NCI-H2107 treated with DMSO at 0.1 percent for 48 hours (cell line): Measurements from ENCODE around the gene RAB17.
"Not testable (repeated sequence)": the region's sequence is repeated elsewhere in the genome, so short reads cannot be mapped to it uniquely, and the experiment has no call there.

Source experiments
- DNase-seq: peaks from one replicate; lab custom pipeline; 2025; ENCODE audit not compliant: unreplicated experiment; lab: John Stamatoyannopoulos, UW

RAB17 gene

GRCh38 chr2:237625216-237625705 is 34.7 kb upstream of the RAB17 start:
- DNase-seq, result no peak

DNA sequence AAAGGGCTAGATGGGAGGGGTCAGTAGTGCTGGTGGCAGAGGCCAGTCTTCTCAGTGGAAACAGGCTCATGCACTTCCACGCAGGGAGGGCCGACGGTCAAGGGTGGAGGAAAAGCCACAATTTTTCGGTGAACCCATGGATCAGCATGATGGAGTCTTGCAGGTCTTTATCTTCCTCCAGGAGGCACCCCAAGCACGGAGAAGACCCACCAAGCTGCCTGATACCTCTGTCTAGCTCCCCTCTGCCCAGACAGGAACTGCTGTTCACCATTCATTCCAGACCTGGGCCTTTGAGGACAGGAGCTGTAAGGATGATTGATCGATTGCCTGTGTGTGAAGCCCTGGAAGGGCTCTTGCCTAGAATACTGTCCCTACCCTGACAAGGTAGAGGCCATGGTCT is 34.0 kb upstream of the RAB17 start:
- no peak for DNase-seq

DNA sequence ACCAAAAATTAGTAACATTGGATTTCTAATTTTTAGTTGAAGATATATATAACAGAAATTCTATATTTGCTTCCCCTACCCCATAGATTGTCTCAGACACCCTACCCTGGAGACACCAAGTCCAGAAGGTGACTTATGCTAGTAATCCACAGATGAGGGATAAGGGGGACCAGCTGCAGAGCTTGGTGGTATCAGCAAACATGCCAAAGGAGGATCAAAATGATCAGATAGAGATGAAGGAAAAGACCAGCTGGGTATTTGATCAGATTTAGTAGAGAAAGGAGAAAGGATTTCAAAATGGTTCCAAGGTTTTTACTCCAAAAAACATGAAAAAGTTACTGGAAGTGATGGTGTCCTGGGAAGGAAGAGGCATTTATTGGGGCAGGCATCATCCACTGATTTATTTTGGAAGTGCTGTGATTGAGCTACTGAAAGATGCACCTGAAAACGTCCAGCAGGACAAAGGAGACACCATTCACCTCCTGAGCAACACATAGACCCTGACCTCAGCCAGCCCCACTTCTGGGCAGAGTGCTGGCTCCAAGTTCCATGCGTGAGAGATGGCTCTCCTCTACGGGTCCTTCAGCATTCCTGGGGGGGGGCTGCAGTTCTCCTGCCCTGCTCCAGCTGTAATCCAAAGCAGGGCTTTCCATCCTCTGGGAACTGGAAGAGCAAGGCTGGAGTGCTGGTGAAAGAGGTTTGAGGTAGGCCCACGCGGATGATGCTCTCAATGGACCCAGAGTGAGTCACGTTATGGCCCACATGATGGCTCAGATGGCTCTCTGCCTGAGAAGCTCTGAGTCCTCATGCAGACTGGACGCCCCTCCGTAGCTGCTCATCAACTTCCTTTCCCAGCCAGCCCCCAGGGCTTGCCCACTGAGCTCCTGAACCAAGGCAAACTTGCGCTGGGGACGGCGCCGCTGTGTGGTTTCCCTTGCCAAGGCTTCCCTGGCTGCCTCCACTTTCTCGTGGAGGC is 33.2 kb upstream of the RAB17 start:
- no peak for DNase-seq

- no peak for DNase-seq
Observed at GRCh38 chr2:237618449-237618848, 27.9 kb upstream of the RAB17 start.

DNA sequence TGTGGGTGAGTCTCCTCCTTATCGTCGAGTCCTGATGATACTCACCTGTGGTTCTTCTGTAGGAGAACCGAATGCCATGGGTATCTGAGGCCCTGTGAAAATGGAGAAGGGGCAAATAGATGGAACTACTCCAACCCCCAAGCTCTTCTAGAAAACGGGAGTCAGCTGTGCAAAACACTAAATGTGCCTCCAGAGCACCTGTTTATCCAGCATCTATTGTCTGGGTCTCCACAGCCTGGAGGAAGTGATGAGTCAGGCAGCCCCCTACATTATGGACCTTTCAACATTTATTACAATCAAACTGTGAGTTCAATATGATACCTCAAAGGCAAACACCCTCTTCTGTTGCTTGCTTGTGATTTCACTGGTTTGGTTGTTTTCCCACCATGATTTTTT is 27.1 kb upstream of the RAB17 start:
- no peak for DNase-seq

DNA sequence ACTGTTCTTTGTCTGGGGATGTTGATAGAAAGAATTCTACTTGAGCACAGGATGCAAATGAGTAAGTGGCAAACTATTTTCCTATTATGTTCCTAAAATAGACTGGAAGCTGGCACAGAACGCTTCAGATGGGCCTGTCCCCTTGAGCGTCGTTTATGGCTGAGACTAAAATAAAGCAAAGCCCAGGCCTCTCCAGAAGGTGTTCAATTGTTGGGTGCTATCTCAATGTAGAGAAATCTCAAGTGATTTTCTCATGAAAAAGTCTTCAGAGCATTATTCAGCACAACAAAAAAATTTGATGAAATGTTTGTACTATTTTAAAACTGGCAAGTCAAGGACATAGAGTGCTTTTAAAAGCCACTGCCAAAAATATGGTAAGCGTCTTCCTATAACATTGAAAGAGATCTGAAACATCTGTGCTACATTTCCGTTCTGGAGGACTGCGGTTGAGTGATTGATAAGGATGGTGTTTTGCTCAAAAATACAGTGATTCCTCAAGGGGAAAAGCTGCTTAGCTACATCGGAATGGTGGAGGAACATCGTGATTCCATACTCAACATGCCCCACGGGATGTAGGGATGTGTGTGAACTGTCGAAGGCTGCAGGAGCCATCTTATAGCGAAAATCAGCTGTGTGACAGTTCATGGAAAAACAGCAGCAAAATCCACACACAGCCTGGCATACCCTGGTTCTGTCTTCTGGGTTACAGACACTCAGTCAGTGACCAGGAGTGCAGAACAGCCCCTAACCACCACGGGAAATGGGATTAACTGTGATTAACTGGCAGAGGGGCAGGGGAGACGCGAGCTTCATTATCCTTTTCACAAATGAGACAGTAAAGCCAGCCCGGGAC is 26.4 kb upstream of the RAB17 start:
- no peak for DNase-seq

- no peak for DNase-seq
Observed at GRCh38 chr2:237616373-237616733, 25.8 kb upstream of the RAB17 start.

DNA sequence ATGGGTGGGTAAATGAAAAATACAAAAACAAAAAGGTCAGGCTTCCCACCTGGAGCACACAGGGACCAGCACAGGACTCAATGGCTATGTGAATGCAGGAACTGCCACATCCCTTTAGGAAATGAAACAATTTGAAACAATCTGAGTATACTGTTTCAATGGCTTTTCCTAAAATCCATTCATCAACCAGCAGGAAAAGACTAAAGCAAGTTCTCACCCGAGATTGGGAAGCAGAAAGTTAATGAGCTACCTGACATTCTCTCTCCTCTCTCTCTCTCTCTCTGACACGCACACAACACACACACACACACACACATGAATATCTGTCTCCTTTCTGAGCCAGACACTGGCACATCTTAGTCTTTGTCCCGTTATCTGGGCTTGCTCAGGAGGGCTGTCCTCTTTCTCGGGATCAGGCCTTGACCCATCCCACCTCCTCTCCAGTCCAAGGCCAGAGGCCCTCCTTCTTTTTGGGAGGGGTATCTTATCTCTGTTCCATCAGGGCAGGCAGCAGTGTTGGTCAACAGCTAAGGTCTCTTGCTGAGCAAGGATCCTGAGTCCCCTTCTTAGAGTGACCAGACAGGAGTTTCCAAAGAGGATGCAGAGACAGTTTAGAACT is 25.2 kb upstream of the RAB17 start:
- no peak for DNase-seq

GRCh38 chr2:237614151-237614720 is 23.7 kb upstream of the RAB17 start:
- peak; percentile 65 for DNase-seq

GRCh38 chr2:237613679-237614078 is 23.1 kb upstream of the RAB17 start:
- no peak for DNase-seq

DNA sequence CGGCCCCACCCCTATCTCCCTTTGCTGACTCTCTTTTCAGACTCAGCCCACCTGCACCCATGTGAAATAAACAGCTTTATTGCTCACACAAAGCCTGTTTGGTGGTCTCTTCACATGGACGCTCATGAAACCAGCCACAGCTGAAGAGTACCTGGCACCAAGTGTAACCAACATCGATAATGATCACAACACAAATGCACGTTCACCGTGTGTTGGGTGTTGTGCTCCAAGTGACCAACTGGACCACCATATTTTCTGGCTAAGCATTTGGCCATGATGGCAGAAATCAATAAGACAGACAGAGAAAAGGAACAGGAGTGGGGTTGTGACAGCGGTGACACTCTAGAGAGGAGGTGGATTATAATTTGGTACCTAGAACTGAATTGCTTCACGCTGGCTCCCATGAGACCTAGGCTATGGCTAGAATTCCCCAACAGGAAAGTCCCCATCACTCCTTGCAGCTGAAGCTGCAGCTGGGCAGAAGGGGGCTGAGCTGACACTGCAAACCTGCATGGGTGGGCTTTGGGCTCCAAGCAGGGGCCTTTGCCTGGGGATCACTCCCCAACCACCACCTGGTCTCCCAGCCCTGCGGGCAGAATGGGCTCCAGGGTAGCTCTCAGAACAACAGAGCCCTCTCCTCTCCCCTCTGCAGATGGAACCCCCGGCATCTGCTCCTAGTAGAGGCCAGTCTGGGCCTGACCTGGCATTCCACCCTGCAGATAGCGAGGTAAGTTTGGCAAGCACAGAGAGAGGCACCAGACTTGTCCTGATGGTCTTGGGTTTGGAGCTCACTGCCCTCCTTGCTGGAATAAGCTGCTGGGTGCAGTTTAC is 22.2 kb upstream of the RAB17 start:
- DNase-seq, result no peak

DNA sequence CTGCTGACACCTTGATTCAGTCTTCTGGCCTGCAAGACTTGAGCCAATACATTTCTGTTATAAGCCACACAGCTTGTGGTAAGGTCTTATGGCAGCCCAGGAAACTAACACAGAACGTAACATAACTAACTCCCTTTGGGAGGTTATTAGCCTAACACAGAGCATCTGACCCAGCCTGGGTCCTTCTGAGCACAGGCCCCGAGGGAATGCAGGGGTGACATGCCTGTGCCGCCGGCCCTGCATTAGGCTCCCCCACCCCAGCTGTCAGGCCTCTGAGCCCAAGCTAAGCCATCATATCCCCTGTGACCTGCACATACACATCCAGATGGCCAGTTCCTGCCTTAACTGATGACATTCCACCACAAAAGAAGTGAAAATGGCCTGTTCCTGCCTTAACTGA is 16.0 kb upstream of the RAB17 start:
- DNase-seq, result not testable (repeated sequence)

GRCh38 chr2:237604960-237605359 is 14.4 kb upstream of the RAB17 start:
- no peak for DNase-seq

GRCh38 chr2:237604391-237604790 is 13.9 kb upstream of the RAB17 start:
- DNase-seq, result no peak

GRCh38 chr2:237603718-237604362 is 13.3 kb upstream of the RAB17 start:
- DNase-seq, result no peak

GRCh38 chr2:237603049-237603717 is 12.6 kb upstream of the RAB17 start:
- DNase-seq, result no peak

- DNase-seq, result no peak
Observed at GRCh38 chr2:237602409-237602808, 11.9 kb upstream of the RAB17 start.

- DNase-seq, result no peak
Observed at GRCh38 chr2:237601453-237602116, 11.1 kb upstream of the RAB17 start.
